Hippocampal formation (tissue), 2 donors: ENCODE results near the gene SHQ1.

Experiments used
- DNase-seq, 2 donors: peaks; one replicate each; lab custom pipeline; 2025; lab: John Stamatoyannopoulos, UW

The SHQ1 gene

GRCh38 chr3:72848703-72849081 lies 447 bp upstream of the SHQ1 start:
- DNase-seq = no peak

DNA sequence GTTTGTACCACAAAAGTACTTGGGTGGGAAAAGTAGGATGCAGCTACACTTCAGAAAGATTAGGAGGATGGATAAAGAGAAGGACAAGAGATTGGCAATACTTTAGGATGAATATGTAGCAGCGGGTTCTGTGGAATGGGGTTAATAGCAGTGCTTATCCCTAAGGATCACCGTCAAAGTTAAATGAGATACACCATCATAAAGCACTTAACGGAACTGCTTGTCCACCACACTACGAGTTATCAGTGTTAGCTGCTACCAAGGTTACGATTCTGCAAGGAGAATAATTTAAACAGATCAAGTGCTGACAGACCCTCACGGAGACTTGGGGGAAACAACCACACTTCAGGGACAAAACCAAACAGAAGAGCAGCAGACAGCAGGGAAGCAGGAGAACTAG lies 963 bp downstream of the SHQ1 start:
- no peak for DNase-seq

- no peak for DNase-seq
Observed at GRCh38 chr3:72846166-72846565, 2.1 kb downstream of the SHQ1 start.

DNA sequence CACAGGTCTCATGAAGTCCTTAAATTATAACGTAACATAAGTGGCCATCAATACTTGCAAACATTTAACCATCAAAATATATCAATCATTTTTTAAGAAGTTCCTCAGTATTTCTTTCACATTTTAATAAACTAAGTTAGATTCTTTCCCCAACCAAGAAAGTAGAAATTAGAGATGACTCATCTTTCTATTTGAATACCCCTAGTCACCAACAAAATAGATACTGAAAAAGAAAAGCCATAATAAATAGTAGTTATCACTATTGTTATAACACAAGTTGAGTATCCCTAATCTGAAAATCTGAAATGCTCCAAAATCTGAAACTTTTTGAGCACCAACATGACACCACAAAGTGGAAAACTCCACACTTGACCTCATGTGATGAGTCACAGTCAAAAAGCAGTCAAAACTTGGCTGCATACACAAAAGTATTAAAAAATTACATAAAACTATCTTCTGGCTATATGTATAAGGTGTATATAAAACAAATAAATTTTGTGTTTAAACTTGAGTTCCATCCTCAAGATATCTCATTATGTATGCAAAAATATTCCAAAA lies 3.7 kb downstream of the SHQ1 start:
- DNase-seq = no peak

DNA sequence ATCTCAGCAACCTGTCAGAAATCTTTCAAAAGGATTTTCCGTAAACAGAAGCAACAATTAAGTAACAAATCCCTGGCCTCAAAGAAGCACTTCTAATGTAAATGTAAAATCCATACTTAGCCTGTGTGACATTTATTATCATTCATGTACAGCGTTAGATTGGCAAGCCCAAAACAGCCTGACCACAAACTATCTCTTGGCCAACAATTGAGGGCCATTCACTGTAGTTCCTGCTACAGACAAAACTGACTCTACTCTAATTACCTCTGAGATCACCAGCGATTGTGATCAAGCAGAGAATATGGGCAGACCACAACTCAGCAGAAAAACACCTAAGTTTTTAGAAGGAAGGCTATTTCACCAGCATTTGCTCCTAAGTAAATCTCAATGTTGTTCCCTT lies 9.2 kb downstream of the SHQ1 start:
- no peak for DNase-seq

DNA sequence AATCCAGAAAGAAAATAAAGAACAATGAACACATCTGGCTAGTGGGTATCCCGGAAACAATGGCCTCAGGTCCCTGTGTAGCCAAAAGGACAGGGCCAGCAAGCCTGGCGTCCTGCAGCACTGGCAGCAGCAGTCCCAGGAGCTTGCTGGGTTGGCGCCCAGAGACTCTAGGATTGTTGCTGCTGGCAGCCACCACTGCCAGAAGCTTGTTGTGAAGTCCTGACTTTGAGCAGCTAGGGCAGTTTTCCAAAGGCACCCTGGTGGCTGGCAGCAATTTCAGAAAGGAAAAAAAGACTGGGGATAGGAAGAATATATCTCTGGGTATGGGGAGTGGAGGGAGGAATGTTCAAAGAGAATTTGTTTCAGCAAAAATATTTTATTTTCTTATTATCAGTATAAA lies 11.3 kb downstream of the SHQ1 start:
- peak; percentile 65 to 81 for DNase-seq

- no peak for DNase-seq
Observed at GRCh38 chr3:72836416-72836815, 11.8 kb downstream of the SHQ1 start.

DNA sequence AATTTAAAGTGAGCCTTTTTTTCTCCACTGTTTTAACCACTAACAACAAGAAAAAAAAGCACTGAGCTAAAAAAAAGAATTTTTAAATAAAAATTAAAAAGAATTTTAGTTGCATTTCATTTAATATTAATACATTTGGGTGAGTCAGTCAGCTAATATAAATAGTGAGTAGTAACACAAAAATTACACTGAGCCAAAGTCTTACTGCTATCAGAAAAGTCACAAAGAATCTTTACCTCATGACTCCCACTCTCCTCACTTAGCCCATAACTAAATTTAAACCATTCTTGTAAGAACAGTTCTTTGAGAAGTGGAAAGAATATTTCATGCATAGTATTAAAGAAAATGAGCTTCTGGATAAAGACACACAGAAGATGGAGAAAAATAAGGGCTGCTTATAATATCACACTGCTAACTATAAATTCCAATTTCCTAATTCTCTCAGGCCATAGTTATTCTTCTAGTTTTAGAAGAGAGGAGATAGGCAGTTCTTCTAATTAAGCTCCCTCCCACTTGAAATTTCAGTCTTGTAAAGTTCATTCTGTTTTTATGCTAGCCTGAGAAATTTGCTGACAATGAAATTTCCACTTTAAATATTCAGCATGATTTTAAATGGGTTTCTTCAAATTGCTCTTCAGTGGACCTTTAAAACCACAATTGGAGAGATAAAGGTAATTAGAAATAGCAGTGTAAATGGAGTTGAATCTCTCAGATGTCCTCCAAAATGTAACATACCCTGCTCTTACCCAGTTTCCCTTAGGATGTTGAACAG lies 17.6 kb downstream of the SHQ1 start:
- no peak for DNase-seq

GRCh38 chr3:72829701-72830100 lies 18.5 kb downstream of the SHQ1 start:
- no peak for DNase-seq

DNA sequence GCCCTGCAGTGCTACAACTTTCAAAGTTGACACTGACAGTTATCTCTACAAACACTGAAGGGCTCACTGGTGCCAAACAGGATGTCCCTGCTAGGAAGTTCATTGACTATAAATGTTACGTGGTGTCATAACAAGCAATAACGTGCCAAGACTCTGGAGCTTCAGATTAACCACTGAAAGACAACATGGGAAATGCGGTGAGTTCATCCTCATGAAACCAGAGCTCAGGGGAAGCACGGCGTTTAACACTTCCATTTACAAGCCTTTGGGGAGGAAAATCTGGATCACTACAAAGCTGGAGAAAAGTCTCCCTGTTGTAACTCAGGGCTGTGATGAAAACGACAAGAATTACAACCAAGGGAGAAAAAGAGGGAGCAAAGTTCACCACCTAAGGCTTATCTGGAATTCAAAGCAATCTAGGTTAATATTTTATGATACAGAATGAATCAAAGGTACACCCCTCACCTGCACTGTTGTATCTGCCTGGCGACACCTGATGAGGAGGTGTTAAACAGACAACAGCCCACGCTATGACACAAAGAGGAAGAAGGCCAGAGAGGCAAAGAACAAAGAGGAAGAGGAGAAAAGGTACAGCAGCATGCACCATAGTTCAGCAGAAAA lies 27.0 kb downstream of the SHQ1 start:
- no peak for DNase-seq

- peak in 1 of 2 donors; percentile 48 for DNase-seq
Observed at GRCh38 chr3:72820415-72820814, 27.8 kb downstream of the SHQ1 start.

DNA sequence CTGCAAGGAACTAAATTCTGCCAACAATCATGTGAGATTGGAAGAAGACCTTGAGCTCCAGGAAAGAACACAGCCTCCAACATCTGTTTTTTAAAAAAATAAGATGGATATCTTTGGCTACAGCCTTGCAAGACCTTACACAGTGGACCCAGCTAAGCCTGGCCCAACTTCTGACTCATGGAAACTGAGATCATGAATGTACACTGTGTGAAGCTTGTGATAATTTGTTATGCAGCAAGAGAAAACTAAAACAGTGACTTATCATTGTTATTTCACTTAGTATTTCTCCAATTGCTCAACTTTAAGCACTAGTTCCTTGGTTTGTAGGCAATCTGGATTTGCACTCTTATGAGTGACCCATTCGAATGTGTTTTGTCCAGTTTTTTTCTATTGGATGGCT lies 29.3 kb downstream of the SHQ1 start:
- DNase-seq = no peak

DNA sequence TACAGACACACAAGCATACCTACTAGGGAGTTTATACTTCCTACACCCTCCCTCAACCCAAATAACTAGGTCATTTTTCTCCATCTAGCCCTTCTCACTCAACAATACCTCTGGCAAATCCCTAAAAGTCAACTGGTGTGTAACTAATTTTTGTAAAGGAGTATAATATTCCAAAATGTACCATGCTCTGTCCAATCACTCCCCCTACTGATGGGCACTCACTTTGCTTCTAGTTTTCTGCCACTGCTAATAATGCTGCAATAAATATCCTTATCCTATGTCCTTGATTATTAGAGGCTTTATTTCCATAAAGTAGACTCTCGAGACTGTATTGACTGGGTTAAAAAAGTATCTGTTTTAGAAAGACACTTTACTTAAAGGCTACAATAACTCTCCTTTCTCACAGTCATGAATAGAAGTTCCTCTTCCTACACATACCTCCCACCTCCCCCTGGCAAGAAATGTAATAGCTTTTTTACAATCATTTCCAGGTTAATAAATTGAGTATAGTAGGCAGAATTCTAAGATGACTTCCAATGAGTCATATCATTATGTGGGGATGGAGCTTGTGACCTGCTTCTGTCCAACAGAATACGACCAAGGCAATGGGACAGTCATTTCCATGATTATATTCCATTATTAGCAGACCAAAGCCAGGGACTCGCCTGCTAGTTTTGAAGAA lies 30.0 kb downstream of the SHQ1 start:
- DNase-seq = peak in 1 of 2 donors; percentile 64

- no peak for DNase-seq
Observed at GRCh38 chr3:72816862-72817355, 31.3 kb downstream of the SHQ1 start.

DNA sequence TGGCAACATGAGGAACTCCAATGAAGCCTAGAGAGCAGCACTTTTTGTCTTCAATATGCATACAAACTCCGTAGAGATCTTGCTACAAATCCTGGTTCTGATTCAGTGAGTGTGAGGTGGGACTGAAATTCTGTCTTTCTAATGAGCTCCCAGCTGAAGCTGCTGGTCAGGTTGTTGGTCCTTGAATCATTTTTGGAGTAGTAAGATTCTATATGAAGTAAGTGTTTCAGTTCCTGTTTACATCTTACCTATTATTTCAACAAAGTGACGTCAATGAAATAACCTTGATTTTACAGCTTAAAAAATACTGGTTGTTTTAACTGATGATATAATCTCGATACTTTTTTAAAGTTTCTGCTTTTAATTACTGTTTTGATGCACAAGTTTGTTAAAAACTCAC lies 33.9 kb downstream of the SHQ1 start:
- DNase-seq = no peak

GRCh38 chr3:72812201-72812600 lies 36.0 kb downstream of the SHQ1 start:
- DNase-seq = no peak

DNA sequence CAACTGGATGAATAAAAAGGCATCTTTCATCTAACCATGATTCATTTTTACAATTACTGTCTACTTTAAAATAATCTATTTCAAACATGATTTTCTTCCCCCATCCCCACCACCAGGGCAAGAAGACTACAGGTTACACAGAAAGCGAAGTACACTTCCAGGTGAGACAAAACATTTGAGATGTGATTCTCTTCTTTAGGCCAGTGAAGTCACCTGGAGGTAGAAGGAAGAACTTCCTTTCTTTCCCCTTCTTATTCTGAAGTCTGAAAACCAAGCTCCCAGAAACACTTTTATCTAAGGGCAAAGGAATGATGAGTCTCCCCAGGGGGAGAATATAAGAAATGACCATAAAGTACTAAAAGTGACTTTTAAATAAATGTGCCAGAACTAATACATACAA lies 36.7 kb downstream of the SHQ1 start:
- no peak for DNase-seq

DNA sequence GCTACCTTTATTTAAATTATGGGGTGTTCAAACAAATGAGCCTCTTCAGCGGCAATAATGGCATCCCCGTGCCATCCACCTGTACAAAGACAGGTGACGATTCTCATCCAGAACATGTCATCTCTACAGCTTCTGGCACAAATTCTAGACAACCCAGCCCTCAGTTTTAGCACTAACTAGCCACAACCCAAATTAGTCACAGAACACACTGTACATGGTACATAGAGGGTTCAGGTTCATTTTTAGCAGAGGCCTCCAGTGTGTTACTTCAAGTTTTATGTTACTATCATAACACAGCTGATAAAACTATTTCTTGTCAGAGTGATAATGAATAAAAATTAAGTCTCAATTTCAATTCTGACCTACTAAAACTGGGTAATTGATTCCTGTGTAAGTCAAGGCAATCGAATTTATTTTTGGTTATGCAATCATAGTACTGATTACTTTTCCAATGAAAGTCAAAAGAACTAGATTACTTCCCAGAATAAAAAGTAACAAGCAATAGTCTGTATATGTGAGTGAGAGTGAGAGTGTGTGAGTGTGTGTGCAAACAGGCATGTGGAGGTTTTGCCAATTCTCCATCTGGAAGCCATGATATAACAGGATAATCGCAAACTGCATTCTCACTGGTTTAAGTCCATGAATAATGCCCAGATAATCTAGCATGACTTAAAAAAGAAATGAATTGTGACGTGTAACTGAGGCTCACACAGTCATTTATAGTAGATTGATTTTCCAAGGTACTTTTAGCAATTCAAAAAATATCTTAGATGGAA lies 37.4 kb downstream of the SHQ1 start:
- DNase-seq = no peak

DNA sequence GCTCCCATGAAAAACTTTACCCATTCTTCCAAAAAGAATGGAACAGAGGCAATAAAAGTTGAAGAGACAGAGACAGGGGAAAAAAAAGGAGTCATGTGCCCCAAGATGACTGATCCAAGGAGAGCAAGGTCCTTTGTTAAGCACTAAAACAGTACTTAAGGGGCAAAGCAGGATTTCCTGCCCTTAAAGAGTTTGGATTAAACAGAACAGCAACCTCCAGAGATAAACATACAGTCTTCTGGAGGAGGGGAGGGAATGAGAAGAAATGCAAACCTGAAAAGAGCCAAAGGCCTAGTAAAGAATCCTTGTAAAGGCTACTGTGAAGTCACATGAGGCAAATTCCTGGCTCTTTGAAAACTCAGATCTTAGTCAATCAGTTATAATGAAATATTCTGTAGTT lies 38.2 kb downstream of the SHQ1 start:
- no peak for DNase-seq

DNA sequence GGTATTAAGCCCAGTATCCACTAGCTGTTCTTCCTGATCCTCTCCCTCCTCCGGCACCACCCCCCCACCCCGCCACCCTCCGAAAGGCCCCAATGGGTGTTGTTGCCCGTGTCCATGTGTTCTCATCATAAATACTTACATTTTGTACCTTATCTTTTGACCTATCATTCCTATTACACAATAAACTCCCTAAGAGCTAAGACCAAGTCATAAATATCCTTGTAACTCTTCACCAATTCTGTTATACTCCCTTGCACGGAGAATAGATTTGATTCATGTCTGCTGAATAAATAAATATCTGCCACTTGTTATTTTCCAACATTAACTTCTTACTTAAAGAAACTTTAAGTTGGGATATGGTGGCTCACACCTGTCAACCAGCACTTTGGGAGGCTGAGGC lies 43.9 kb downstream of the SHQ1 start:
- no peak for DNase-seq

- DNase-seq = no peak
Observed at GRCh38 chr3:72803573-72803972, 44.7 kb downstream of the SHQ1 start.

- DNase-seq = no peak
Observed at GRCh38 chr3:72802001-72802400, 46.2 kb downstream of the SHQ1 start.
